Stimulated activated CD4-positive, alpha-beta T cell treated with anti-CD3 and anti-CD28 coated beads, Interleukin-4, amount 100 ng/mL, for 48 hours (primary cell): ENCODE results near the gene RINL.
"Not testable (repeated sequence)": the region's sequence is repeated elsewhere in the genome, so short reads cannot be mapped to it uniquely, and the experiment has no call there.

Source experiments
- DNase-seq, 2 donors: peaks; one replicate each; pipeline ENCODE4 v3.0.0-alpha.2; 2020; ENCODE audit warnings: low read depth in 2 of 2

Gene RINL

GRCh38 chr19:38905620-38906019 is 27.5 kb upstream of the RINL start:
- no peak for DNase-seq

DNA sequence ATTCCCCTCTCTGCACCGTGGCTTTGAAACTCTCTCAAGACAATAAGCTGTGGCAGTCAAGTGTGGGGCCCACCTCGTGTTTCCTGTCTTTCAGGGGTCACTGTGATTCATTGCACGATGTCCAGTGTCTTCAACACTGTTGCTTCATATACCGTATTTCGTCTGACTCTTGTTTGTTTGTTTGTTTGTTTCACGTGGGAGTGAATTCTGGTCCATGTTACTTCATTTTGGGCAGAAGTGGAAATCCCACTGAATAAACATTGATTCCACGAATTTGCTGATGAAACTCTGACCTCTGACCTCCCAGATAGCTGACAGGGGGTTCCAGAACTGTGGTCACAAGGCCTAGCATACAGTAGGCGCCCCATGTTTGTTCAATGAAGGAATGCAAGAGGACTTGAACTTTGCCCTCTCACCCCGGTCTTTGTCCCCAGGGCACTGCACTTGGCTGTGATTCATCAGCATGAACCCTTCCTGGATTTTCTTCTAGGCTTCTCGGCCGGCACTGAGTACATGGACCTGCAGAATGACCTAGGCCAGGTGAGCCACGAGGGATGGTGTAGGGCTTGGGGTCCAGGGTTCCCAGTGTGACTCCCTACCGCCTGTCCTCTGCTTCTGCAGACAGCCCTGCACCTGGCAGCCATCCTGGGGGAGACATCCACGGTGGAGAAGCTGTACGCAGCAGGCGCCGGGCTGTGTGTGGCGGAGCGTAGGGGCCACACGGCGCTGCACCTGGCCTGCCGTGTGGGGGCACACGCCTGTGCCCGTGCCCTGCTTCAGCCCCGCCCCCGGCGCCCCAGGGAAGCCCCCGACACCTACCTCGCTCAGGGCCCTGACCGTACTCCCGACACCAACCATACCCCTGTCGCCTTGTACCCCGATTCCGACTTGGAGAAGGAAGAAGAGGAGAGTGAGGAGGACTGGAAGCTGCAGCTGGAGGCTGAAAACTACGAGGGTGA is 26.8 kb upstream of the RINL start:
- no peak for DNase-seq

DNA sequence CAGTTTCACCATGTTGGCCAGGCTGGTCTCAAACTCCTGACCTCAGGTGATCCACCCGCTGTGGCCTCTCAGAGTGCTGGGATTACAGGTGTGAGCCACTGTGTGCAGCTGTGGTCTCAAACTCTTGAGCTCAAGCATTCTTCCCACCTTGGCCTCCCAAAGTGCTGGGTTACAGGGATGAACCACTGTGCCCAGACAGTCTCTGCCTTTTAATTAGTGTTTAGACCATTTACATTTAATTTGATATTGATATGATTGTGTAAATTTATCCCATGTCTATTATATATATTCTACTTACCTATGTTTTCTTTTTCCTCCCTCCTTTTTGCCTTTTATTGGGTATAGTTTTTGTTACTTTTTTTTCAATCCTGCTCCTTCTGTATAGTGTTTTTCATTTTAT is 23.6 kb upstream of the RINL start:
- DNase-seq, result no peak

- DNase-seq, result no peak
Measured at GRCh38 chr19:38900743-38901190, 22.7 kb upstream of the RINL start.

DNA sequence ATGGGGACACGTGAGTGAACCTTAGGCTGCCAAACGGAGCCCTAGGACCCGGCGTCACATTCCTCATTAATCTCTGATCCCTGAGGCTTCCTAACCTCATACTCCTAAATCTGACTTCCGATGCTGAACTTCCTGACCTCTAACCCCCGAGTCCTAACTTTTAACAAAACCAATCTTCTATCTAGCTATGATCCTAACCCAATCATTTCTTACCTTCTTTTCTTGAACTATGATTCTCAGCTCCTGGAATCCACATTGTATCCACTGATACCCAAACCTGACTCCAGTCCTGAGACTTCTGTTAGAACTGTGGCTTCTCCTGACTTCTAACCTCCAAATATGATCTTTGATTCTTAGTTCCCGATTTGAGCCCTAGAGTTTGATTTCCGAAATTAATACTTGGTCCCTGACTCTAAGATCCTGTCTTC is 22.1 kb upstream of the RINL start:
- no peak for DNase-seq

DNA sequence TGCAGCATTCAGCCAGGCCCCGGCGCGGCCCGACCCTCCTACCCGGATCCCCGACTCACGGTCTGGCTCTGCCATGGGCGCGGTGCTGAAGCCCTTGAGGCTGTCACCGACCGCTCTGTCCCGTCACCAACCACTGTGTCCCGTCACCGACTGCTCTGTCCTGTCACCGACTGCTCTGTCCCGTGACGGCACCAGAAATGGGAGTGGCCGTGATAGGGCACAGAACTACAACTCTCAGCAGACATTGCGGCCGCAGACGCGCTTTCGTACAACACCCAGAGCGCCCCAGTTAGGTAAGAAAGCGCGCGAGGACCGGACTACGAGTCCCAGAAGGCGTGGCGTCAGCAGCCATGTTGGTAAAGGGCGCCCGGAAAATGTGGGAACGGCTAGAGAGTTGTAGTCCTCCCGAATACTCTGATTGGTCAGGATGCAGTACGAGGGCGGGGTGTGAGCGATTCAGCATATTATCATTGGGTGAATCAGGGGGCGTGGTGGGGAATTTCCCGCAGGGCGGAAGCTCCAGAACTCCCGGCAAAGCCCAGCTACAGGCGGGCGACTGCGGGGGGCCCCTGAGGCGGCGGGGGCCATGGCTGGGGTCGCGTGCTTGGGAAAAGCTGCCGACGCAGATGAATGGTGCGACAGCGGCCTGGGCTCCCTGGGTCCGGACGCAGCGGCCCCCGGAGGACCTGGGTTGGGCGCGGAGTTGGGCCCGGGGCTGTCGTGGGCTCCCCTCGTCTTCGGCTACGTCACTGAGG is 21.5 kb upstream of the RINL start, which contains the start of the genes NFKBIB and SIRT2:
Gene NFKBIB (plus strand): TSS at position 523 of the 755 bp plus-strand sequence. CDS start 64 bp downstream, at position 587.
Gene SIRT2 (minus strand): TSS at position 172 of the 755 bp plus-strand sequence. CDS start 97 bp downstream, at position 75.
- DNase-seq, result peak; percentile 94 to 99

- no peak for DNase-seq
Measured at GRCh38 chr19:38898788-38899446, 20.8 kb upstream of the RINL start.

- DNase-seq, result no peak
Measured at GRCh38 chr19:38894968-38895367, 16.9 kb upstream of the RINL start.

GRCh38 chr19:38893341-38893771 is 15.3 kb upstream of the RINL start:
- no peak for DNase-seq

GRCh38 chr19:38892841-38893240 is 14.8 kb upstream of the RINL start:
- DNase-seq, result no peak

- no peak for DNase-seq
Measured at GRCh38 chr19:38891771-38892170, 13.7 kb upstream of the RINL start.

GRCh38 chr19:38890686-38891085 is 12.6 kb upstream of the RINL start:
- no peak for DNase-seq

GRCh38 chr19:38889803-38890202 is 11.7 kb upstream of the RINL start:
- no peak for DNase-seq

- DNase-seq, result no peak
Measured at GRCh38 chr19:38888876-38889275, 10.8 kb upstream of the RINL start.

DNA sequence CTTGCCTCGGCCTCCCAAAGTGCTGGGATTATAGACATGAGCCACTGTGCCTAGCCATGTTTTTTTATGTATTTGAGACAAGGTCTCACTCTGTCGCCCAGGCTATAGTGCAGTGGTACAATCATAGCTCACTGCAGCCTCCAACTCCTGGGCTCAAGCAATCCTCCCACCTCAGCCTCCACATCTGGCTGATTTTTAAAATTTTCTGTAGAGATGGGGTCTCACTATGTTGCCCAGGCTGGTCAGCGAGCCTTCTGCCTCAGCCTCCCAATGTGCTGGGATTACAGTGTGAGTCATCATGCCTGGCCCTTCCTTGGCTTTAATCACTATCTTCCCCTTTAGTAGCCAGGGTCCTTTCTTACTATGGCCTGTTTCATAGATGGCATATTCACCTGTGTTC is 6.6 kb upstream of the RINL start:
- DNase-seq, result not testable (repeated sequence)

- DNase-seq, result no peak
Measured at GRCh38 chr19:38883286-38883685, 5.2 kb upstream of the RINL start.

GRCh38 chr19:38880882-38881609 is 3.0 kb upstream of the RINL start:
- DNase-seq, result no peak

DNA sequence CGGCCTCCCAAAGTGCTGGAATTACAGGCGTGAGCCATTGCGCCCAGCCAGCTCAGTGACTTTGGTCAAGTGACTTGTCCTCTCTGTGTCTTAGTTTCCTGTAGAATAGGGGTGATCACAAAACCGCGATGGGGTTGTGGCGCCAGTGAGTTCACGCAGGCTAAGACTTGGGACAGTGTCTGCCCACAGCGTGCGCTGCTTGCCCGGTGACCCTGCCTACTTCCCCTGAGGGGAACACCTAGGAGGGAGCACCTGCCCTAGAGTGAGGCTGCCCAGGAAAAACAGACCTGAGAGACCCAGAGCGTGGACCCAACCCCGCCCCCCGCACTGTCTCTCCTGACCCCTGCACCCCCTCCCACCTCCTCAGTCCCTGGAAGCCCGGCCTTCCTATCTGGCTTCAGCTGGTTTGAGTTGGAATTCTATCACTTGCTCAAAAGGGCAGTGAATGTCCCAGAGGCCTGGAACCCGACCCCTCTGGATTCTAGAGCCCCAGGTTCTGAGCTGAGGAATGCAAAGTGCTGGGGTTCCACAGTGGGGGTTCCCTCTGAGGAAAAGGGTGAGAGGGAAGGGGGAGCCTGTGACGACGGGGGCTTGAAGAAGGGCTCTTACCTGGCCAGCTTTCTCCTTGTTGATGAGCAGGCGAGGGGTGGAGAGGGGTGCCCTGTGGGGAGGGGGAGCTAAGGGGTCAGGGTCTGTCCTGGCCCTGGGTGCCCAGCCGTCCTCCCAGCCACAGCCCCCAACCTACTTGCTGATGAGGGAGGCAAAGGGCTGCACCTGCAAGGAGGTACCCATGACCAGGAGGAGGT is 2.2 kb upstream of the RINL start:
- DNase-seq, result no peak

- no peak for DNase-seq
Measured at GRCh38 chr19:38879400-38879751, 1.3 kb upstream of the RINL start.
